HCT116 (cell line): ENCODE data around the gene MCEE.

ENCODE experiments used
- CEBPB ChIP-seq: IDR thresholded peaks from 2 replicates; pipeline ENCODE4 v1.6.1; 2012; ENCODE audit warnings: low read depth
- ELF1 ChIP-seq: IDR thresholded peaks from 2 replicates; pipeline ENCODE4 v1.6.1; 2012; ENCODE audit warnings: low read depth, borderline replicate concordance
- EZH2 ChIP-seq: fragments of 200-600 bp; sonication (generic); IDR thresholded peaks from 2 replicates; pipeline ENCODE4 v1.6.1; 2017; ENCODE audit warnings: antibody characterized with exemption, mixed run types
- EZH2phosphoT487 ChIP-seq: fragments of 200-600 bp; IDR thresholded peaks from 2 replicates; pipeline ENCODE4 v1.6.1; 2018; ENCODE audit warnings: antibody characterized with exemption, borderline replicate concordance
- FOSL1 ChIP-seq: IDR thresholded peaks from 2 replicates; pipeline ENCODE4 v1.6.1; 2012; ENCODE audit warnings: low read depth
- POLR2A ChIP-seq: IDR thresholded peaks from 2 replicates; pipeline ENCODE4 v1.7.0; 2011; ENCODE audit warnings: borderline replicate concordance; ENCODE audit not compliant: insufficient read depth, insufficient read length; ENCODE audit errors: extremely low read depth
- POLR2AphosphoS5 ChIP-seq: IDR thresholded peaks from 2 replicates; pipeline ENCODE4 v1.6.1; 2011; ENCODE audit warnings: mild to moderate bottlenecking, low read depth, low read length, moderate library complexity
- SRF ChIP-seq: IDR thresholded peaks from 2 replicates; pipeline ENCODE4 v1.6.1; 2012; ENCODE audit warnings: low read depth
- YY1 ChIP-seq: IDR thresholded peaks from 2 replicates; pipeline ENCODE4 v1.6.1; 2011; ENCODE audit warnings: low read length, low read depth, moderate library complexity, mild to moderate bottlenecking; ENCODE audit not compliant: insufficient replicate concordance; ENCODE audit errors: extremely low read depth
- ZFX ChIP-seq: fragments of 450-650 bp; IDR thresholded peaks from 2 replicates; pipeline ENCODE4 v1.6.1; 2017
- ZNF274 ChIP-seq: fragments of 200-500 bp; sonication (Bioruptor generic); IDR thresholded peaks from 2 replicates; pipeline ENCODE4 v1.6.1; 2014; ENCODE audit warnings: mild to moderate bottlenecking, low read depth, low read length, inconsistent platforms
- TF ChIP-seq, protein P1 (sequence below): IDR thresholded peaks from 2 replicates; pipeline ENCODE4 v1.6.1; 2012; ENCODE audit warnings: low read depth
- TF ChIP-seq, protein P2 (sequence below), 3 experiments: fragments of 200-600 bp in 1 of 3; sonication (generic) in 1 of 3; IDR thresholded peaks in 2 of 3; conservative IDR thresholded peaks in 1 of 3; 2 replicates each; pipeline ENCODE4 v1.5.1; 2012 to 2017; ENCODE audit warnings: low read depth in 2 of 3, low read length in 2 of 3, antibody characterized with exemption in 1 of 3, borderline replicate concordance in 1 of 3, control low read depth in 1 of 3, mild to moderate bottlenecking in 1 of 3, mixed read lengths in 1 of 3, mixed run types in 1 of 3, moderate library complexity in 1 of 3; ENCODE audit not compliant: insufficient read depth in 1 of 3
- TF ChIP-seq, protein P3 (sequence below): IDR thresholded peaks from 2 replicates; pipeline ENCODE4 v1.6.1; 2012

DNA sequence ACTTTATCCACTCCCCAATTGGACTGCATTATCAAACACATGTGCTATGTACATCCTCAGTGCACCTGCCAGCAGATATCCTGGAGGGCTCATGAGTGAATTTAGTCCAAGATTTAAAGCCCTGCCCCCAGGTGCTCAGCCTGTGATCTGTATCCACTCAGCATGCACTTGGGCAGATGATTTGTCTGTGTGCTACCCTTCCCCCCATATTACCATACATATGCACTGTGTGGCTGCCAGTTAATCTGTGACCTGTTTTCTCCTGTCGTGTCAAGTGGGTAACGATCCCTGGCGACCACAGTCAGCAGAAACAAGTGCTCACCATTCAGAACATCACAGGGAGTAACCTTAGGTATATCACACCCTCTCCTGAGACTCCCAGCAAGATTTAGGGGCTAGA, 51.4 kb downstream of the MCEE start:
- TF ChIP-seq, protein P1, sequence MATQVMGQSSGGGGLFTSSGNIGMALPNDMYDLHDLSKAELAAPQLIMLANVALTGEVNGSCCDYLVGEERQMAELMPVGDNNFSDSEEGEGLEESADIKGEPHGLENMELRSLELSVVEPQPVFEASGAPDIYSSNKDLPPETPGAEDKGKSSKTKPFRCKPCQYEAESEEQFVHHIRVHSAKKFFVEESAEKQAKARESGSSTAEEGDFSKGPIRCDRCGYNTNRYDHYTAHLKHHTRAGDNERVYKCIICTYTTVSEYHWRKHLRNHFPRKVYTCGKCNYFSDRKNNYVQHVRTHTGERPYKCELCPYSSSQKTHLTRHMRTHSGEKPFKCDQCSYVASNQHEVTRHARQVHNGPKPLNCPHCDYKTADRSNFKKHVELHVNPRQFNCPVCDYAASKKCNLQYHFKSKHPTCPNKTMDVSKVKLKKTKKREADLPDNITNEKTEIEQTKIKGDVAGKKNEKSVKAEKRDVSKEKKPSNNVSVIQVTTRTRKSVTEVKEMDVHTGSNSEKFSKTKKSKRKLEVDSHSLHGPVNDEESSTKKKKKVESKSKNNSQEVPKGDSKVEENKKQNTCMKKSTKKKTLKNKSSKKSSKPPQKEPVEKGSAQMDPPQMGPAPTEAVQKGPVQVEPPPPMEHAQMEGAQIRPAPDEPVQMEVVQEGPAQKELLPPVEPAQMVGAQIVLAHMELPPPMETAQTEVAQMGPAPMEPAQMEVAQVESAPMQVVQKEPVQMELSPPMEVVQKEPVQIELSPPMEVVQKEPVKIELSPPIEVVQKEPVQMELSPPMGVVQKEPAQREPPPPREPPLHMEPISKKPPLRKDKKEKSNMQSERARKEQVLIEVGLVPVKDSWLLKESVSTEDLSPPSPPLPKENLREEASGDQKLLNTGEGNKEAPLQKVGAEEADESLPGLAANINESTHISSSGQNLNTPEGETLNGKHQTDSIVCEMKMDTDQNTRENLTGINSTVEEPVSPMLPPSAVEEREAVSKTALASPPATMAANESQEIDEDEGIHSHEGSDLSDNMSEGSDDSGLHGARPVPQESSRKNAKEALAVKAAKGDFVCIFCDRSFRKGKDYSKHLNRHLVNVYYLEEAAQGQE = no peak
- TF ChIP-seq POLR2AphosphoS5 = no peak
- TF ChIP-seq, protein P2, sequence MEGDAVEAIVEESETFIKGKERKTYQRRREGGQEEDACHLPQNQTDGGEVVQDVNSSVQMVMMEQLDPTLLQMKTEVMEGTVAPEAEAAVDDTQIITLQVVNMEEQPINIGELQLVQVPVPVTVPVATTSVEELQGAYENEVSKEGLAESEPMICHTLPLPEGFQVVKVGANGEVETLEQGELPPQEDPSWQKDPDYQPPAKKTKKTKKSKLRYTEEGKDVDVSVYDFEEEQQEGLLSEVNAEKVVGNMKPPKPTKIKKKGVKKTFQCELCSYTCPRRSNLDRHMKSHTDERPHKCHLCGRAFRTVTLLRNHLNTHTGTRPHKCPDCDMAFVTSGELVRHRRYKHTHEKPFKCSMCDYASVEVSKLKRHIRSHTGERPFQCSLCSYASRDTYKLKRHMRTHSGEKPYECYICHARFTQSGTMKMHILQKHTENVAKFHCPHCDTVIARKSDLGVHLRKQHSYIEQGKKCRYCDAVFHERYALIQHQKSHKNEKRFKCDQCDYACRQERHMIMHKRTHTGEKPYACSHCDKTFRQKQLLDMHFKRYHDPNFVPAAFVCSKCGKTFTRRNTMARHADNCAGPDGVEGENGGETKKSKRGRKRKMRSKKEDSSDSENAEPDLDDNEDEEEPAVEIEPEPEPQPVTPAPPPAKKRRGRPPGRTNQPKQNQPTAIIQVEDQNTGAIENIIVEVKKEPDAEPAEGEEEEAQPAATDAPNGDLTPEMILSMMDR (IDR thresholded peaks at IDR 0.05 in 2 of 3, conservative IDR thresholded peaks at IDR 0.05 in 1 of 3; ENCODE audit: borderline replicate concordance in 1 of 3, insufficient read depth in 1 of 3, low read depth in 2 of 3, low read length in 2 of 3) = no peak
- no peak for TF ChIP-seq CEBPB
- no peak for TF ChIP-seq YY1
- no peak for TF ChIP-seq ZFX
- TF ChIP-seq EZH2 = no peak
- TF ChIP-seq EZH2phosphoT487 = no peak
- no peak for TF ChIP-seq ELF1
- TF ChIP-seq POLR2A = no peak
- TF ChIP-seq FOSL1 = no peak
- TF ChIP-seq, protein P3, sequence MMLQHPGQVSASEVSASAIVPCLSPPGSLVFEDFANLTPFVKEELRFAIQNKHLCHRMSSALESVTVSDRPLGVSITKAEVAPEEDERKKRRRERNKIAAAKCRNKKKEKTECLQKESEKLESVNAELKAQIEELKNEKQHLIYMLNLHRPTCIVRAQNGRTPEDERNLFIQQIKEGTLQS = no peak
- no peak for TF ChIP-seq ZNF274
- TF ChIP-seq SRF = no peak
